HEK293T (cell line): ENCODE data around the gene TRMU.

Experiments
- ARNT ChIP-seq: fragments of 450-650 bp; IDR thresholded peaks from 2 replicates; pipeline ENCODE4 v1.6.1; 2017; ENCODE audit warnings: mild to moderate bottlenecking
- BHLHE40 ChIP-seq: fragments of 450-650 bp; IDR thresholded peaks from 2 replicates; pipeline ENCODE4 v1.6.1; 2016; ENCODE audit warnings: mild to moderate bottlenecking, moderate library complexity, borderline replicate concordance
- ELF4 ChIP-seq: fragments of 450-650 bp; IDR thresholded peaks from 2 replicates; pipeline ENCODE4 v1.6.1; 2017; ENCODE audit warnings: antibody characterized with exemption
- FOXA1 ChIP-seq: fragments of 450-650 bp; IDR thresholded peaks from 2 replicates; pipeline ENCODE4 v1.6.1; 2016; ENCODE audit warnings: mild to moderate bottlenecking
- FOXK2 ChIP-seq: fragments of 450-650 bp; IDR thresholded peaks from 2 replicates; pipeline ENCODE4 v1.6.1; 2016; ENCODE audit warnings: mild to moderate bottlenecking
- FOXM1 ChIP-seq: fragments of 450-650 bp; IDR thresholded peaks from 2 replicates; pipeline ENCODE4 v1.6.1; 2017; ENCODE audit warnings: mild to moderate bottlenecking, borderline replicate concordance
- HDGF ChIP-seq: fragments of 450-650 bp; IDR thresholded peaks from 2 replicates; pipeline ENCODE4 v1.6.1; 2017; ENCODE audit warnings: antibody characterized with exemption, borderline replicate concordance
- LEF1 ChIP-seq: fragments of 450-650 bp; IDR thresholded peaks from 2 replicates; pipeline ENCODE4 v1.6.1; 2017; ENCODE audit warnings: mild to moderate bottlenecking, borderline replicate concordance
- NFRKB ChIP-seq: fragments of 450-650 bp; IDR thresholded peaks from 2 replicates; pipeline ENCODE4 v1.6.1; 2016; ENCODE audit warnings: mild to moderate bottlenecking, moderate library complexity
- SP1 ChIP-seq: fragments of 450-650 bp; IDR thresholded peaks from 2 replicates; pipeline ENCODE4 v1.6.1; 2017
- SUZ12 ChIP-seq: fragments of 450-650 bp; IDR thresholded peaks from 2 replicates; pipeline ENCODE4 v1.6.1; 2016; ENCODE audit warnings: mild to moderate bottlenecking
- TARDBP ChIP-seq: fragments of 450-650 bp; IDR thresholded peaks from 2 replicates; pipeline ENCODE4 v1.6.1; 2016
- ZNF384 ChIP-seq: fragments of 450-650 bp; IDR thresholded peaks from 2 replicates; pipeline ENCODE4 v1.6.1; 2016
- TF ChIP-seq, protein P1 (sequence below): fragments of 450-650 bp; IDR thresholded peaks from 2 replicates; pipeline ENCODE4 v1.6.1; 2016

DNA sequence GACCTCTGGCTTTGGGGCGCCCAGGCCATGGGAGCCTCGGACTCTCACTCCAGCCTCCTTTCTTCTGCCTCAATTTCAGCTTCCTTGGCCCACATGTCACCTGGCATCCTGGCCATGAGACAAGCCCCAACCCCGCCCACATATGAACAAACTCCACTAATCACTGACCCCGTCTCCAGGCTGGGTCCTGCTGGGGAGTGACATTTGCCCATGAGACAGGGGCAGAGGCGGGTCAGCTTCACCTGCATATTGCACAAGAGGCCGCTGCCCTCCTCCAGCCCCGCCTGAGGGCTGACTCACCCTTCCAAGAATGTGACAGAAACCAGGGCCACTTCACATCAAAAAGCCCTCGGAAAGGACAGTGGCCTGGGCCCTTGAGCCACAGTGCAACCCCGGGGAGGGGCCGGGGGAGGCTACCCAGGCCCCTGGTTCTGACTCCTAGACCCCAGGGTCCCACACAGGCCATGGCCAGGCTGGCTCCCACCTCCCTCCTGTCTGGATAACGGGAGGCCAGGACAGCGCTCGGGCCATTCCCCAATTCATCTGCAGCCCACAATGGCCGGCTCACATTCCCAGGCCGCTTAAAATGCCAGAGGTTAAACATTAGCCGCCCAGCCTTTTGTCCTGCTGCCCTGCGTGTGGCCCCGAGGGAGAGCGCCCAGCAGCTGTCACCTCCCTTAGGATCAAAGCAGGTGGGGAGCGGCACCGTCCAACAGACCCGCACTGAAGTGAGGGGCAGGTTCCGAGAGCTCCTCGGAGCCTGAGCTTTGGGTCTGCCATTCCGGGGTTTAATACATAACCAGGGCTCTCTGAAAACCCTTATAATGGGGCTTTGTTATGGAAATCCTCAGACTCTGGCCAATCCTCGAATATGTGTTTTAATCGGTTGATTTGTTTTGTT is 42.3 kb downstream of the TRMU start:
- TF ChIP-seq FOXM1 (no peak), SP1 (no peak), SUZ12 (no peak), ARNT (no peak), FOXK2 (no peak), FOXA1 (no peak), ELF4 (no peak), TARDBP (no peak), NFRKB (no peak), HDGF (no peak), BHLHE40 (no peak), ZNF384 (no peak), LEF1 (no peak)
- TF ChIP-seq, protein P1, sequence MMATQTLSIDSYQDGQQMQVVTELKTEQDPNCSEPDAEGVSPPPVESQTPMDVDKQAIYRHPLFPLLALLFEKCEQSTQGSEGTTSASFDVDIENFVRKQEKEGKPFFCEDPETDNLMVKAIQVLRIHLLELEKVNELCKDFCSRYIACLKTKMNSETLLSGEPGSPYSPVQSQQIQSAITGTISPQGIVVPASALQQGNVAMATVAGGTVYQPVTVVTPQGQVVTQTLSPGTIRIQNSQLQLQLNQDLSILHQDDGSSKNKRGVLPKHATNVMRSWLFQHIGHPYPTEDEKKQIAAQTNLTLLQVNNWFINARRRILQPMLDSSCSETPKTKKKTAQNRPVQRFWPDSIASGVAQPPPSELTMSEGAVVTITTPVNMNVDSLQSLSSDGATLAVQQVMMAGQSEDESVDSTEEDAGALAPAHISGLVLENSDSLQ: no peak
